ENCODE data around the gene P2RX3.
"Not testable (repeated sequence)": the region's sequence is repeated elsewhere in the genome, so short reads cannot be mapped to it uniquely, and the experiment has no call there.

The P2RX3 gene

GRCh38 chr11:57349491-57350274 lies 11.5 kb downstream of the P2RX3 start:
- DNase-seq (ENCODE audit: low spot score) = peak; percentile 58

DNA sequence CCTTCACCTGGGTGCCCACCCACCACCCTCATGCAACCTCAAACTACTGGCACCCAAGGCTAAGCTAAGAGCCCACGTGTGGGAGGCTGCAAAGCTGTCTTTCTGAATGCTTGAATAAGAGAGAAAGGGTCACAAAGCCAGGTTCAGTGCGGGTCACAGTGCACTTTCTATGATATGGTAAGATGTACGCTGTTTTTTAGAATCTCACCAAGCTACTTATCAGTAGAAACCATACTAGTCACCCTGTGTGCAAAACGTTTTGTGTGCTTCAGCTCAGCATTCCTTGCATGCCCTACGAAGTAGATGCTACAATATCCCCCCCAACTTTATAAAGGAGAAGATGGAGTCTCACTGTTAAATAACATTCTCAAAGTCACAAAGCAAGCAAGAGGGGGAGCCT lies 14.9 kb downstream of the P2RX3 start:
- DNase-seq (ENCODE audit: low spot score) = no peak

DNA sequence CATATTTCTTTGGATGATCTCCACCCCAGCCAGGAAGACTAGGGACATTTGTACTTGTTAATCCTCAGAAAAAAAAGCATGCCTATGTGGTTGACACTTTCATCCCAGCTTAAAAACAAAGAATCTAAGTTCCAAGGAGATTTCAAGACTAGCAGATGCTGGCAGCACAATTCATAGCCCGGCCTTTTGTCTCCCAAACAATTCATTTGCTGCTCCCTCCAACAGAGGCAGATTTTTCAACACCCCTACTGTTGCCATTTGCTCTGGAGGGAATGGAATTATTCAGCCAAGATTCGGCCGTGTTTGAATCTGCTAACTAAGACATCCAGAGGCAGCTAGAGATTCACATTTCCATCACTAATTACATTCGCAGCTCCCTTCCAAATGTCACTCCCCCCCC lies 15.3 kb downstream of the P2RX3 start:
- no peak for DNase-seq (ENCODE audit: low spot score)

DNA sequence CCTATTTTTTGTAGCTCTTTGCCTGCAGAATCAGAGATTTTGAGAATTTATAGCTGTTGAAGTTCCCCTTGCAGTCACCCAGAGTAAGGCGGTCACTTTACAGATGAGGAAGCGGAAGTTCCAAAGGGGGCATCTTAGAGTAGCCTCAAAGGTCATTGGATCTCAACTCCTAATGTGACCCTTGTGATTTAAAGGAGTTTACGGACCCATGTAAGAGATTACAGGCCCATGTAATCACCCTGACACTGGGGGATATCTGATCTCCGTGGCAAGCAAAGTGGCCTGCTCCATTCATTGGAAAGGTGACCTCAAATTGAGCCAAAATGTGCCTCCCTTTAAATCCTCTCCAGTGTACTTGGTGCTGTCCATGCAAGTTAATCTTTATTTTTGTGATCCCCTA lies 15.7 kb downstream of the P2RX3 start:
- DNase-seq (ENCODE audit: low spot score) = no peak

GRCh38 chr11:57354699-57355098 lies 16.5 kb downstream of the P2RX3 start:
- DNase-seq (ENCODE audit: low spot score) = no peak

- no peak for DNase-seq (ENCODE audit: low spot score)
Measured at GRCh38 chr11:57356268-57356667, 18.1 kb downstream of the P2RX3 start.

- DNase-seq (ENCODE audit: low spot score) = no peak
Measured at GRCh38 chr11:57357310-57357709, 19.2 kb downstream of the P2RX3 start.

- DNase-seq (ENCODE audit: low spot score) = no peak
Measured at GRCh38 chr11:57357856-57358255, 19.7 kb downstream of the P2RX3 start.

- DNase-seq (ENCODE audit: low spot score) = no peak
Measured at GRCh38 chr11:57358543-57358961, 20.4 kb downstream of the P2RX3 start.

DNA sequence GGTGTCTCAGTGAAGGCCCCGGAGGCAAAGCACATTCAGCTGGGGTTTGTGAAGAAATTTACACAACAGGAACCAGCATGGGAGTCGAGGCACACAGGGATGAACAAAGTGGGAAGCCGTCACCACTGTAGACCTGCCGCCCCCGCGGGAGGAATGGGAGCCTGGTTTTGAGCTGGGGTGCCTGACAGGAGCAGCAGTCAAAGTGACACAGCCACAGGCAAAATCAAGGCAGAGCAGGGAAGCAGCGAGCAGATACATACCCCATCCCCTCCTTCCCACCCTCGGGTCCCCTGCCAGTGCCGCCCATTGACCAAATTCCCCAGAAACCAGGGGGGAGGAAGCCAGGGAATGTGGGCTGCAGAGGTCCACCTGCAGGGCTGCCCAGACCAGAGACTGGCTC lies 20.8 kb downstream of the P2RX3 start:
- DNase-seq (ENCODE audit: low spot score) = no peak

DNA sequence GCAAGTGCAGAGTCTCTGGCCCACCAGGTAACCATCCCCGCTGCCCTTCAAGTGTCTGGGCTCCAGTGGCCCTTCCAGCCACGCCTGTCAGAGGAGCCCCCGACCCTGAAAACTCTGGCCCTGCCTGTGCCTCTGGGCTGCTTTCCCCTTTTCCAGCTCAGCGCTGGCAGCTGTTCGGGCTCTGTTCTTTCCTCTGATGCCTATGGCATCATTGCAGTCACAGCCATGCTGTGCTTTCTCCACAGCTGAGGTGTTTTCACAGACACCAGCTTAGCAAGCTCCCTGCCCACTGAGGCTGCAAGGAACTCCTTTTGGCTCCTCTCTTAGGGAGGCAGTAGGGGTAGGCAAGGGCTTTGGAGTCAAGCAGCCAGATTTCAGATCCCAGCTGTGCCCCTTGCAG lies 21.2 kb downstream of the P2RX3 start:
- DNase-seq (ENCODE audit: low spot score) = no peak

GRCh38 chr11:57359896-57360690 lies 21.9 kb downstream of the P2RX3 start:
- no peak for DNase-seq (ENCODE audit: low spot score)

DNA sequence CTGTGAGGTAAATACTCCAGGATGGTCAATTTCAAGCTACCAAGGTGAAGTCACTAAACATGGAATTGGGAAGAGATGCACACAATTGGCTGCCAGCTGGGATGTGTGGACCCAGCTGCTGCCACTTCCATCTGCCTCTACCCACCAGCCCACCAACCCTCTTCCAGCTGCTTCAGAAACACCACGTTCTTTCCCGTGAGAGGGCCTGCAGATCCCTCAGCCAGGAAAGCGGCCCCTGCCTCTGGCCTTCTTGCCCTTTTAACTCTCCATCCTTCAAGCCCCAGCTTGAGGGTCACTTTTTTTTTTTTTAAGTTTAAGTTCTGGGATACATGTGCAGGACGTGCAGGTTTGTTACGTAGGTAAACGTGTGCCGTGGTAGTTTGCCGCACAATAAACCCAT lies 22.8 kb downstream of the P2RX3 start:
- no peak for DNase-seq (ENCODE audit: low spot score)

DNA sequence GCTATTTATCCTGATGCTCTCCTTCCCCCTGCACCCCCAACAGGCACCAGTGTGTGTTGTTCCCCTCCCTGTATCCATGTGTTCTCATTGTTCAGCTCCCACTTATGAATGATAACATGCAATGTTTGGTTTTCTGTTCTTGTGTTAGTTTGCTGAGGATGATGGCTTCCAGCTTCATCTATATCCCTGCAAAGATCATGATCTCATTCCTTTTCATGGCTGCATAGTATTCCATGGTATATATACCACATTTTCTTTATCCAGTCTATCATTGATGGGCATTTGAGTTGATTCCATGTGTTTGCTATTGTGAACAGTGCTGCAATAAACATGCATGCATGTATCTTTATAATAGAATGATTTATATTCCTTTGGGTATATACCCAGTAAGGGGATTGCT lies 23.3 kb downstream of the P2RX3 start:
- DNase-seq (ENCODE audit: low spot score) = not testable (repeated sequence)

DNA sequence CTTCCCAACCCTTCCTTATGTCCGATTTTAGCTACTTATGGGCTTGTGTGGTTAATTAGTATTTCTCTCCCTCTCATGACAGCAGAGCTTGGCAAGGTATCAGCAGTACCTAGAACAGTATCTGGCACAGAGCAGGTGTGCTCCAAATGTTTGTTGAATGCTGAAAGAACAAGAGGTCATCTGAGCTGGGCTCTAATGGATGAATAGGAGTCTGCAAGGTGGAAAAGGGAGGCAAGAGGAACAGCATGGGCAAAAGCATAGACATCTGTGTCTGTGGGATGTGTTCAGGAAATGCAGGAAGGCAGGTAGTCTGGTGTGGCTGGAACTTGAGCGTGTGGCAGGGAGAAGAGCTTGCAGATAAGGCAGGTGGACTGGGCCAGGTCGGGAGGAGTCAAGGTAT lies 23.8 kb downstream of the P2RX3 start:
- no peak for DNase-seq (ENCODE audit: low spot score)

GRCh38 chr11:57363131-57364080 lies 25.3 kb downstream of the P2RX3 start:
- DNase-seq (ENCODE audit: low spot score) = no peak

DNA sequence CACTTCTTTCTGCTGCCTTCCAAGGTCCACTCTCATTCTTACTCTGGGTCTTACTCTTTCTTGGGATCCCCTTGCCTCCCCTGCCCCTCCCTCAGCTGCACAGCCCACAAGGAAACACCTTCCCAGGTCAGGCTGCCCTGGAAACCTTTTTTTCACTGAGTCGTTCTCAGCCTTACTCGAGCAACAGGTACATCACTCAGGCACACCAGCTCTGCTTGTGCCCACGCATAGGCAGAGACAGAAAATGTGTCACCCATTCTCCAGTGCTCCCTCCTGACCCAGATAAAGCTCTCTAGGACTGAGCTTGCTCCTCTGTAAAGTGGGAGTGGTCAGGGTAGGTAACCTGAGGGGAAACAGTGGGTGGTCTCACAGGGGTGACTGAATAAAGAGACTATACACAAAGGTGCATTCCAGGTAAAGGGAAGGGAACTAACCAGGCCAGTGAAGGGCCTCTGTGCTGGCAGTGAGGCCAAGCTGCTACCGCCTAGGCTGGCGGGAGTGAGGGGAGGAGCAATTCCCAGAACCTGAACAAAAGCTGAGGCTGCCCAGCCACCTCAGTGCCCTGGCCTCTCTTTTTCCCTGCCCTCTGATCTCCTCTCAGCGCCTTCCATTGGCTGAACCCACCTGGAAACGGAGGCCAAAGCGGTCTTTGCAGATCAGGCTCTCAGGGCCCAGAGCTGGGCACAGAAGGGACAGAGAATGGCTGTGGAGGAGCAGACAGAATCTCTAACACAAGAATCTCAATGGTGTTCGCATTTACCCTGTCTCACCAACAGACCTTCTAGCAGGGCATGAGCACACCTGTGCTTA lies 26.9 kb downstream of the P2RX3 start:
- no peak for DNase-seq (ENCODE audit: low spot score)

DNA sequence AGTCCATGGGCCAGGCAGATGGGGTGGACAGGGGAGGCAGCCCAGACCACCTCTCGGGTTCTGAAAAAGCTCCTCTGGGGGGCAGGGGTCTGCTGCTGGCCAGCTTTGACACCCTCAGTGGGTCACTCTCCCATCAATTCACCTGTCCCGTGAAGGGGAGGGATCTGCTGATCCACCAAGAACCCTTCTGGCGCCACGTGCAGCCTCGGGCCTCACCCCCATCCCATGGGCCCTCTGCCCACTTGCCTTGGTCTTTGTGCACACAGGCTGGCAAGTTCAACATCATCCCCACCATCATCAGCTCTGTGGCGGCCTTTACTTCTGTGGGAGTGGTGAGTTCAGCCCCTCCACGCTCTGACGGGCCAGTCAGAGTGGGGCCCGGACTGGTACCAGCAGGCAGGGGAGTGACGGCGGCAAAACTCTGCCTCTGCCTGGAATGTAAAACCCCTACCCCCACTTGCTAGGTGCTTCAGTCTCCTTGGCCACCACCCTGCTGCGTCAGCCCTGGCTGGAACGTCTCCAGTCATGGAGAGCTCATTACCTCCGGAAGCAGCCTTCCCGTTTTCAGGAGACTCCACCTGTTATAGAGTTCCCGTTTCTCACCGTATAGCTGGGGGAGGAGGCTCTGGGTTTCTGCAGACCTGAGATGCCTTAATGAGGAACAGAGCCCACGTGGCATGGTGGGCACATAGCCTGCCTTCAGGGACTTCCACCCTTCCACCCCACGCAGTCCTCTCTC lies 30.1 kb downstream of the P2RX3 start:
- no peak for DNase-seq (ENCODE audit: low spot score)

DNA sequence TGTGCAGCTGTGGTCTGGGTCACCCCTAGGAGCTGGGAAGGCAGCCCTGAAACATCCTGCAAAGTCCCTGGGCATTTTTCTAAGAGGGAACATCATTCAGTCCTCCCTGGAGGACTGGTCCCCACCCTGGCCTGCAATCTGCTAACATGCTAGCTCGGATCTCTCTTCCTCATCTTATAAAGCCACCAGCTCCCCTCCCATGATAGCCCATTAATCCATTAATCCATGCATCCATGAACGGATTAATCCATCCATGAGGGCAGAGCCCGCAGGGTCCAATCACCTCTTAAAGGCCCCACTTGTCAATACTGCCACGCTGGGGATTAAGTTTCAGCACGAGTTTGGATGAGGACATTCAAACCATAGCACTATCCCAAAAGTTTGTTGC lies 30.7 kb downstream of the P2RX3 start:
- peak; percentile 46 for DNase-seq (ENCODE audit: low spot score)

- no peak for DNase-seq (ENCODE audit: low spot score)
Measured at GRCh38 chr11:57370251-57370650, 32.1 kb downstream of the P2RX3 start.

GRCh38 chr11:57370941-57371340 lies 32.8 kb downstream of the P2RX3 start:
- no peak for DNase-seq (ENCODE audit: low spot score)

All from D341Med (cell line).